HEK293 (cell line): ENCODE measurements around the gene PDE11A.

Source experiments
- CTCF ChIA-PET: fragments of 350-600 bp; formaldehyde crosslinking; extraction: SDS; loops from one replicate; lab custom pipeline; 2021; ENCODE audit warnings: antibody characterized with exemption; lab: Yijun Ruan, JAX
- POLR2A ChIA-PET: fragments of 300-600 bp; formaldehyde crosslinking; extraction: SDS; loops from one replicate; lab custom pipeline; 2020; ENCODE audit warnings: antibody characterized with exemption, inconsistent platforms; lab: Yijun Ruan, JAX
- H3K27ac ChIP-seq: fragments of 200-500 bp; sonication (Bioruptor generic); 2 replicates; pipeline ENCODE4 v1.5.1; 2014; ENCODE audit warnings: low read depth, low read length, control low read depth, inconsistent platforms; ENCODE audit errors: extremely low read depth
- H3K36me3 ChIP-seq, 2 experiments: fragments of 200-500 bp in 1 of 2; sonication (Bioruptor generic) in 1 of 2; 1 replicate in 1 of 2; 2 replicates in 1 of 2; pipeline ENCODE4 v1.5.1; 2014 to 2017; ENCODE audit warnings: inconsistent platforms in 2 of 2, low read length in 2 of 2; ENCODE audit not compliant: control insufficient read depth in 2 of 2, insufficient read depth in 1 of 2
- H3K4me1 ChIP-seq: fragments of 200-500 bp; sonication (Bioruptor generic); 2 replicates; pipeline ENCODE4 v1.5.1; 2014; ENCODE audit warnings: mild to moderate bottlenecking, low read length, inconsistent platforms; ENCODE audit not compliant: control insufficient read depth, insufficient read depth
- H3K4me3 ChIP-seq: 2 replicates; pipeline ENCODE4 v1.5.1; 2011; ENCODE audit warnings: low read depth, mild to moderate bottlenecking, control low read depth, low read length, moderate library complexity
- H3K9me3 ChIP-seq: fragments of 200-500 bp; sonication (Bioruptor generic); 2 replicates; pipeline ENCODE4 v1.5.1; 2014; ENCODE audit warnings: low read depth, low read length, inconsistent platforms; ENCODE audit not compliant: control insufficient read depth, insufficient read depth
- FEZF1 ChIP-seq: fragments of 450-650 bp; formaldehyde crosslinking; IDR thresholded peaks from 2 replicates; pipeline ENCODE4 v1.5.1; 2016; ENCODE audit warnings: missing biosample characterization, missing genetic modification characterization
- MYNN ChIP-seq: fragments of 450-650 bp; formaldehyde crosslinking; IDR thresholded peaks from 2 replicates; pipeline ENCODE4 v1.5.1; 2016; ENCODE audit warnings: missing biosample characterization, missing genetic modification characterization, borderline replicate concordance
- SALL2 ChIP-seq: fragments of 450-650 bp; formaldehyde crosslinking; IDR thresholded peaks from 2 replicates; pipeline ENCODE4 v1.5.0; 2017; ENCODE audit warnings: missing biosample characterization, mild to moderate bottlenecking, missing genetic modification characterization, borderline replicate concordance
- YY1 ChIP-seq: fragments of 450-650 bp; formaldehyde crosslinking; IDR thresholded peaks from 2 replicates; pipeline ENCODE4 v1.5.1; 2018; ENCODE audit warnings: missing biosample characterization, missing genetic modification characterization
- ZNF155 ChIP-seq: fragments of 450-650 bp; formaldehyde crosslinking; IDR thresholded peaks from 2 replicates; pipeline ENCODE4 v1.5.1; 2016; ENCODE audit warnings: missing biosample characterization, missing genetic modification characterization
- ZNF48 ChIP-seq: fragments of 450-650 bp; formaldehyde crosslinking; IDR thresholded peaks from 2 replicates; pipeline ENCODE4 v1.5.1; 2016; ENCODE audit warnings: missing biosample characterization, missing genetic modification characterization
- ZNF501 ChIP-seq: fragments of 450-650 bp; formaldehyde crosslinking; IDR thresholded peaks from 2 replicates; pipeline ENCODE4 v1.5.1; 2016; ENCODE audit warnings: missing biosample characterization, missing genetic modification characterization
- ZNF548 ChIP-seq: fragments of 450-650 bp; formaldehyde crosslinking; IDR thresholded peaks from 2 replicates; pipeline ENCODE4 v1.5.1; 2016; ENCODE audit warnings: missing biosample characterization, missing genetic modification characterization
- TF ChIP-seq, protein P1 (sequence below): fragments of 450-650 bp; formaldehyde crosslinking; IDR thresholded peaks from 2 replicates; pipeline ENCODE4 v1.5.1; 2016; ENCODE audit warnings: missing biosample characterization, missing genetic modification characterization, borderline replicate concordance
- TF ChIP-seq, protein P2 (sequence below): fragments of 450-650 bp; formaldehyde crosslinking; conservative IDR thresholded peaks from 2 replicates; pipeline ENCODE4 v1.5.1; 2016; ENCODE audit warnings: low read depth, missing biosample characterization, missing genetic modification characterization
- TF ChIP-seq, protein P3 (sequence below): fragments of 450-650 bp; formaldehyde crosslinking; IDR thresholded peaks from 2 replicates; pipeline ENCODE4 v1.5.1; 2017; ENCODE audit warnings: missing biosample characterization, missing genetic modification characterization
- TF ChIP-seq, protein P4 (sequence below): fragments of 450-650 bp; formaldehyde crosslinking; IDR thresholded peaks from 2 replicates; pipeline ENCODE4 v1.5.1; 2016; ENCODE audit warnings: missing biosample characterization, missing genetic modification characterization
- TF ChIP-seq, protein P5 (sequence below): fragments of 450-650 bp; formaldehyde crosslinking; IDR thresholded peaks from 2 replicates; pipeline ENCODE4 v1.5.1; 2017; ENCODE audit warnings: missing biosample characterization, missing genetic modification characterization
- TF ChIP-seq, protein P6 (sequence below): fragments of 450-650 bp; formaldehyde crosslinking; IDR thresholded peaks from 2 replicates; pipeline ENCODE4 v1.5.1; 2016; ENCODE audit warnings: missing biosample characterization, missing genetic modification characterization

The PDE11A gene

DNA sequence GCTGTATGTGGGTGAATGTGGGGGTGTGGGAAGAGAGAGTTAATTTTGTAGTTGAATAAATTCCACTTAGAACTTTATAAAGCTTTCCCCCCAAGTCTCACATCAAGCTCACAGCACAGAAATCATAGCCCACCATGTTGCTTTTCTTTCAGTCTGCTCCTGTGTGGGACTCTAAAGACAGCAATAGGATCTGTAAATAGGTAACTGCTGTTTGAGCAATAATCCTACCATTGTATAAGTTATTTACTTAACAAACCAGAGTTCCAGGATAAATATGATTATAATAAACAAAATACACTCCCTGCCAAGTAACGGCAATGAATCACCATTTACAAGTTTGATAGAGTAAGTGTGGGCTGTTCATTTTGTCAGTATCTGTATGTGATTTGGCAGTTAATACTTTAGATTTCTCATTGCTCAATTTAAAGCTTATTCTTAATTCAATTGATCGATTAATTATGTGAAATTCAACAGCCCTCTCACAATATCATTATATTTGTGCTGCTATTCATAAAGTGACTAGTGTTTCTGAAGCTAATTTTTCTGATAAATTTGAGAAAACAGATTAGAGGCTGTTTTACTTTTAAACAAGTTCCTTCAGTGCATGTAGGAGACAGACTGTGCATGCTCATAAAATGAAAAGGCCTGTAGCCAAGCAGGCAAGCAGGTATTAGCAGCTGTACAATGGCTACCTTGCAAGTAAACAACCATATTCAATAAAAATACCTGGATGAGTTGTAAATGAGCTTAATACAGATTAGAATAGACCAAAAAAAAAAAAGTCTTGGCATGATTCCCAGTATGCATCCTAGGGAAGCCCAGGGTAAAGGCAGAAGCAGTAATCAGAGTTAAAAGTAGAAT is 142.7 kb downstream of the PDE11A start:
- Histone ChIP-seq H3K9me3 (no peaks in the 10 kb centered on the region), H3K27ac (no peak overlapping the region), H3K4me1 (peaks cover 7% of the 10 kb centered on the region; the same call in 1 of the 2 replicates), H3K4me3 (no peak overlapping the region)
- CTCF ChIA-PET: interaction anchor here (0.6 to 2.0 kb wide), 2 partner anchors 18 to 130 kb away, joined by 4 to 6 read pairs; no protein-coding TSS in a partner anchor
- POLR2A ChIA-PET: no interaction called here
- TF ChIP-seq, protein P1, sequence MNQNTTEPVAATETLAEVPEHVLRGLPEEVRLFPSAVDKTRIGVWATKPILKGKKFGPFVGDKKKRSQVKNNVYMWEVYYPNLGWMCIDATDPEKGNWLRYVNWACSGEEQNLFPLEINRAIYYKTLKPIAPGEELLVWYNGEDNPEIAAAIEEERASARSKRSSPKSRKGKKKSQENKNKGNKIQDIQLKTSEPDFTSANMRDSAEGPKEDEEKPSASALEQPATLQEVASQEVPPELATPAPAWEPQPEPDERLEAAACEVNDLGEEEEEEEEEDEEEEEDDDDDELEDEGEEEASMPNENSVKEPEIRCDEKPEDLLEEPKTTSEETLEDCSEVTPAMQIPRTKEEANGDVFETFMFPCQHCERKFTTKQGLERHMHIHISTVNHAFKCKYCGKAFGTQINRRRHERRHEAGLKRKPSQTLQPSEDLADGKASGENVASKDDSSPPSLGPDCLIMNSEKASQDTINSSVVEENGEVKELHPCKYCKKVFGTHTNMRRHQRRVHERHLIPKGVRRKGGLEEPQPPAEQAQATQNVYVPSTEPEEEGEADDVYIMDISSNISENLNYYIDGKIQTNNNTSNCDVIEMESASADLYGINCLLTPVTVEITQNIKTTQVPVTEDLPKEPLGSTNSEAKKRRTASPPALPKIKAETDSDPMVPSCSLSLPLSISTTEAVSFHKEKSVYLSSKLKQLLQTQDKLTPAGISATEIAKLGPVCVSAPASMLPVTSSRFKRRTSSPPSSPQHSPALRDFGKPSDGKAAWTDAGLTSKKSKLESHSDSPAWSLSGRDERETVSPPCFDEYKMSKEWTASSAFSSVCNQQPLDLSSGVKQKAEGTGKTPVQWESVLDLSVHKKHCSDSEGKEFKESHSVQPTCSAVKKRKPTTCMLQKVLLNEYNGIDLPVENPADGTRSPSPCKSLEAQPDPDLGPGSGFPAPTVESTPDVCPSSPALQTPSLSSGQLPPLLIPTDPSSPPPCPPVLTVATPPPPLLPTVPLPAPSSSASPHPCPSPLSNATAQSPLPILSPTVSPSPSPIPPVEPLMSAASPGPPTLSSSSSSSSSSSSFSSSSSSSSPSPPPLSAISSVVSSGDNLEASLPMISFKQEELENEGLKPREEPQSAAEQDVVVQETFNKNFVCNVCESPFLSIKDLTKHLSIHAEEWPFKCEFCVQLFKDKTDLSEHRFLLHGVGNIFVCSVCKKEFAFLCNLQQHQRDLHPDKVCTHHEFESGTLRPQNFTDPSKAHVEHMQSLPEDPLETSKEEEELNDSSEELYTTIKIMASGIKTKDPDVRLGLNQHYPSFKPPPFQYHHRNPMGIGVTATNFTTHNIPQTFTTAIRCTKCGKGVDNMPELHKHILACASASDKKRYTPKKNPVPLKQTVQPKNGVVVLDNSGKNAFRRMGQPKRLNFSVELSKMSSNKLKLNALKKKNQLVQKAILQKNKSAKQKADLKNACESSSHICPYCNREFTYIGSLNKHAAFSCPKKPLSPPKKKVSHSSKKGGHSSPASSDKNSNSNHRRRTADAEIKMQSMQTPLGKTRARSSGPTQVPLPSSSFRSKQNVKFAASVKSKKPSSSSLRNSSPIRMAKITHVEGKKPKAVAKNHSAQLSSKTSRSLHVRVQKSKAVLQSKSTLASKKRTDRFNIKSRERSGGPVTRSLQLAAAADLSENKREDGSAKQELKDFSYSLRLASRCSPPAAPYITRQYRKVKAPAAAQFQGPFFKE (tag by site-specific recombination): no peak
- 0 out of 2 replicates have a peak, but pooled peaks have one; percentile 7 for TF ChIP-seq FEZF1 (tag by site-specific recombination)
- TF ChIP-seq, all 188 proteins: peak for 1
- H3K36me3 ChIP-seq: no peaks in the 10 kb centered on the region

DNA sequence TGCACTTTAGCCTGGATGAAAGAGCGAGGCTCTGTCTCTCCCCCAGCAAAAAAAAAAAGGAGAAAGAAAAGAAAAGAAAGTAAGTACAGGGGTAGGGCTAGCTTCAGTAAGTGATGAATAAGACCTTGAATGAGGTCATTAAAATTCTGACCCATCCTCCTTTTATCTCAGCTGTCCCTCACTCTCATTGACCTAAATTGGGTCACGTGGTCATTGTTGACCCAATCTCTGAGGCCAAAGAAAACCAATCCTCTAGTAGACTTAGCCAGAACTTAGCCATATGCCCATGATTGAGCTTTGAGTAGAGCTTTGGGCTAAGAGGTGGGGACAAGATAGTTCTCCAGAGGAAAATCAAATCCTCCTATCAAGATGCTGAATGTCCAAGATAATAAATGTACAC is 149.3 kb downstream of the PDE11A start:
- ChIA-PET POLR2A (no interaction called here), CTCF (interaction anchor here (0.6 kb wide), 1 partner anchor 16 kb away, joined by 3 read pairs; no protein-coding TSS in a partner anchor)
- Histone ChIP-seq H3K4me3 (no peak overlapping the region), H3K4me1 (no peaks in the 10 kb centered on the region), H3K36me3 (no peaks in the 10 kb centered on the region), H3K27ac (no peak overlapping the region), H3K9me3 (no peaks in the 10 kb centered on the region)
- no peak for TF ChIP-seq MYNN
- no peak for TF ChIP-seq ZNF548 (tag by site-specific recombination)
- TF ChIP-seq ZNF48 (tag by site-specific recombination): no peak
- TF ChIP-seq ZNF501 (tag by site-specific recombination): no peak
- TF ChIP-seq, protein P2, sequence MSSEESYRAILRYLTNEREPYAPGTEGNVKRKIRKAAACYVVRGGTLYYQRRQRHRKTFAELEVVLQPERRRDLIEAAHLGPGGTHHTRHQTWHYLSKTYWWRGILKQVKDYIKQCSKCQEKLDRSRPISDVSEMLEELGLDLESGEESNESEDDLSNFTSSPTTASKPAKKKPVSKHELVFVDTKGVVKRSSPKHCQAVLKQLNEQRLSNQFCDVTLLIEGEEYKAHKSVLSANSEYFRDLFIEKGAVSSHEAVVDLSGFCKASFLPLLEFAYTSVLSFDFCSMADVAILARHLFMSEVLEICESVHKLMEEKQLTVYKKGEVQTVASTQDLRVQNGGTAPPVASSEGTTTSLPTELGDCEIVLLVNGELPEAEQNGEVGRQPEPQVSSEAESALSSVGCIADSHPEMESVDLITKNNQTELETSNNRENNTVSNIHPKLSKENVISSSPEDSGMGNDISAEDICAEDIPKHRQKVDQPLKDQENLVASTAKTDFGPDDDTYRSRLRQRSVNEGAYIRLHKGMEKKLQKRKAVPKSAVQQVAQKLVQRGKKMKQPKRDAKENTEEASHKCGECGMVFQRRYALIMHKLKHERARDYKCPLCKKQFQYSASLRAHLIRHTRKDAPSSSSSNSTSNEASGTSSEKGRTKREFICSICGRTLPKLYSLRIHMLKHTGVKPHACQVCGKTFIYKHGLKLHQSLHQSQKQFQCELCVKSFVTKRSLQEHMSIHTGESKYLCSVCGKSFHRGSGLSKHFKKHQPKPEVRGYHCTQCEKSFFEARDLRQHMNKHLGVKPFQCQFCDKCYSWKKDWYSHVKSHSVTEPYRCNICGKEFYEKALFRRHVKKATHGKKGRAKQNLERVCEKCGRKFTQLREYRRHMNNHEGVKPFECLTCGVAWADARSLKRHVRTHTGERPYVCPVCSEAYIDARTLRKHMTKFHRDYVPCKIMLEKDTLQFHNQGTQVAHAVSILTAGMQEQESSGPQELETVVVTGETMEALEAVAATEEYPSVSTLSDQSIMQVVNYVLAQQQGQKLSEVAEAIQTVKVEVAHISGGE: no peak
- TF ChIP-seq, protein P3, sequence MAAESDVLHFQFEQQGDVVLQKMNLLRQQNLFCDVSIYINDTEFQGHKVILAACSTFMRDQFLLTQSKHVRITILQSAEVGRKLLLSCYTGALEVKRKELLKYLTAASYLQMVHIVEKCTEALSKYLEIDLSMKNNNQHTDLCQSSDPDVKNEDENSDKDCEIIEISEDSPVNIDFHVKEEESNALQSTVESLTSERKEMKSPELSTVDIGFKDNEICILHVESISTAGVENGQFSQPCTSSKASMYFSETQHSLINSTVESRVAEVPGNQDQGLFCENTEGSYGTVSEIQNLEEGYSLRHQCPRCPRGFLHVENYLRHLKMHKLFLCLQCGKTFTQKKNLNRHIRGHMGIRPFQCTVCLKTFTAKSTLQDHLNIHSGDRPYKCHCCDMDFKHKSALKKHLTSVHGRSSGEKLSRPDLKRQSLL (tag by site-specific recombination): no peak
- TF ChIP-seq ZNF155: no peak
- TF ChIP-seq, protein P4, sequence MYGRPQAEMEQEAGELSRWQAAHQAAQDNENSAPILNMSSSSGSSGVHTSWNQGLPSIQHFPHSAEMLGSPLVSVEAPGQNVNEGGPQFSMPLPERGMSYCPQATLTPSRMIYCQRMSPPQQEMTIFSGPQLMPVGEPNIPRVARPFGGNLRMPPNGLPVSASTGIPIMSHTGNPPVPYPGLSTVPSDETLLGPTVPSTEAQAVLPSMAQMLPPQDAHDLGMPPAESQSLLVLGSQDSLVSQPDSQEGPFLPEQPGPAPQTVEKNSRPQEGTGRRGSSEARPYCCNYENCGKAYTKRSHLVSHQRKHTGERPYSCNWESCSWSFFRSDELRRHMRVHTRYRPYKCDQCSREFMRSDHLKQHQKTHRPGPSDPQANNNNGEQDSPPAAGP (tag by site-specific recombination): no peak
- no peak for TF ChIP-seq SALL2 (tag by site-specific recombination)
- TF ChIP-seq, protein P5, sequence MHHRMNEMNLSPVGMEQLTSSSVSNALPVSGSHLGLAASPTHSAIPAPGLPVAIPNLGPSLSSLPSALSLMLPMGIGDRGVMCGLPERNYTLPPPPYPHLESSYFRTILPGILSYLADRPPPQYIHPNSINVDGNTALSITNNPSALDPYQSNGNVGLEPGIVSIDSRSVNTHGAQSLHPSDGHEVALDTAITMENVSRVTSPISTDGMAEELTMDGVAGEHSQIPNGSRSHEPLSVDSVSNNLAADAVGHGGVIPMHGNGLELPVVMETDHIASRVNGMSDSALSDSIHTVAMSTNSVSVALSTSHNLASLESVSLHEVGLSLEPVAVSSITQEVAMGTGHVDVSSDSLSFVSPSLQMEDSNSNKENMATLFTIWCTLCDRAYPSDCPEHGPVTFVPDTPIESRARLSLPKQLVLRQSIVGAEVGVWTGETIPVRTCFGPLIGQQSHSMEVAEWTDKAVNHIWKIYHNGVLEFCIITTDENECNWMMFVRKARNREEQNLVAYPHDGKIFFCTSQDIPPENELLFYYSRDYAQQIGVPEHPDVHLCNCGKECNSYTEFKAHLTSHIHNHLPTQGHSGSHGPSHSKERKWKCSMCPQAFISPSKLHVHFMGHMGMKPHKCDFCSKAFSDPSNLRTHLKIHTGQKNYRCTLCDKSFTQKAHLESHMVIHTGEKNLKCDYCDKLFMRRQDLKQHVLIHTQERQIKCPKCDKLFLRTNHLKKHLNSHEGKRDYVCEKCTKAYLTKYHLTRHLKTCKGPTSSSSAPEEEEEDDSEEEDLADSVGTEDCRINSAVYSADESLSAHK (tag by site-specific recombination): no peak
- TF ChIP-seq YY1 (tag by site-specific recombination): no peak
- TF ChIP-seq, protein P6, sequence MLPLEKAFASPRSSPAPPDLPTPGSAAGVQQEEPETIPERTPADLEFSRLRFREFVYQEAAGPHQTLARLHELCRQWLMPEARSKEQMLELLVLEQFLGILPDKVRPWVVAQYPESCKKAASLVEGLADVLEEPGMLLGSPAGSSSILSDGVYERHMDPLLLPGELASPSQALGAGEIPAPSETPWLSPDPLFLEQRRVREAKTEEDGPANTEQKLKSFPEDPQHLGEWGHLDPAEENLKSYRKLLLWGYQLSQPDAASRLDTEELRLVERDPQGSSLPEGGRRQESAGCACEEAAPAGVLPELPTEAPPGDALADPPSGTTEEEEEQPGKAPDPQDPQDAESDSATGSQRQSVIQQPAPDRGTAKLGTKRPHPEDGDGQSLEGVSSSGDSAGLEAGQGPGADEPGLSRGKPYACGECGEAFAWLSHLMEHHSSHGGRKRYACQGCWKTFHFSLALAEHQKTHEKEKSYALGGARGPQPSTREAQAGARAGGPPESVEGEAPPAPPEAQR (tag by site-specific recombination): no peak
